CD4-positive, CD25-positive, alpha-beta regulatory T cell (primary cell): ENCODE measurements around the gene CYYR1. TPM values are rescaled to one million over a fixed set of nuclear protein-coding genes. Genes with fewer than 3 reads are reported as not detected.

Experiments used
- ATAC-seq, 2 donors: fragments of 150-1000 bp; cut with Tn5 transposase; one replicate each; pipeline ENCODE4 v1.10.0; 2021; ENCODE audit warnings: low read depth in 2 of 2, moderate number of reproducible peaks in 2 of 2, moderate library complexity in 1 of 2
- DNase-seq, 3 donors: peaks; one replicate each; pipeline versions ENCODE4 v3.0.0 to v3.0.0-alpha.2; 2012 to 2022; ENCODE audit warnings: mixed read lengths in 1 of 3
- H3K27ac ChIP-seq: one replicate; pipeline ENCODE4 v1.7.0; 2013; ENCODE audit warnings: mild to moderate bottlenecking, low read length; ENCODE audit not compliant: insufficient read depth, poor library complexity, severe bottlenecking
- H3K27me3 ChIP-seq: one replicate; pipeline ENCODE4 v1.7.0; 2013; ENCODE audit warnings: low read length; ENCODE audit not compliant: control insufficient read depth, insufficient read depth
- H3K36me3 ChIP-seq: one replicate; pipeline ENCODE4 v1.7.0; 2013; ENCODE audit warnings: mild to moderate bottlenecking, low read length, moderate library complexity; ENCODE audit not compliant: control insufficient read depth, insufficient read depth
- H3K4me1 ChIP-seq: 2 replicates; pipeline ENCODE4 v1.7.0; 2013; ENCODE audit warnings: mild to moderate bottlenecking, low read length; ENCODE audit not compliant: insufficient read depth, control insufficient read depth, poor library complexity, severe bottlenecking
- H3K4me3 ChIP-seq: one replicate; pipeline ENCODE4 v1.7.0; 2013; ENCODE audit warnings: low read depth, mild to moderate bottlenecking, low read length, moderate library complexity
- H3K9me3 ChIP-seq, 2 experiments: 1 replicate in 1 of 2; 2 replicates in 1 of 2; pipeline ENCODE4 v1.7.0; 2013; ENCODE audit warnings: low read length in 2 of 2, mild to moderate bottlenecking in 1 of 2, moderate library complexity in 1 of 2; ENCODE audit not compliant: control insufficient read depth in 2 of 2
- H3K27ac Mint-ChIP-seq, 3 donors: one replicate each; pipeline ENCODE4 v1.8.0; 2020 to 2022; ENCODE audit warnings: mild to moderate bottlenecking in 3 of 3, mixed read lengths in 3 of 3, moderate library complexity in 2 of 3
- H3K27me3 Mint-ChIP-seq: one replicate; pipeline ENCODE4 v1.8.0; 2022; ENCODE audit warnings: mild to moderate bottlenecking, mixed read lengths
- H3K36me3 Mint-ChIP-seq: one replicate; pipeline ENCODE4 v1.8.0; 2020; ENCODE audit warnings: mixed read lengths
- H3K4me1 Mint-ChIP-seq, 4 donors: one replicate each; pipeline ENCODE4 v1.8.0; 2020 to 2022; ENCODE audit warnings: mixed read lengths in 4 of 4, mild to moderate bottlenecking in 1 of 4
- H3K4me3 Mint-ChIP-seq, 4 donors: one replicate each; pipeline ENCODE4 v1.8.0; 2020 to 2022; ENCODE audit warnings: mild to moderate bottlenecking in 4 of 4, mixed read lengths in 4 of 4, moderate library complexity in 3 of 4
- H3K9me3 Mint-ChIP-seq, 7 donors: one replicate each; pipeline ENCODE4 v1.8.0; 2020 to 2022; ENCODE audit warnings: mixed read lengths in 7 of 7, mild to moderate bottlenecking in 3 of 7, moderate library complexity in 2 of 7
- polyA plus RNA-seq, 4 donors: library from polyadenylated mRNA; unstranded; fragments of 300-500 nt; fragmentation: Illumina TruSeq; gene quantifications; one replicate each; pipeline ENCODE4 v1.2.3, GENCODE V29; 2021
- total RNA-seq: library from RNA; stranded (reverse); gene quantifications from one replicate; pipeline ENCODE4 v1.2.3, GENCODE V29; 2022

The CYYR1 gene
- total and polyA plus RNA-seq, 5 donors from 2014 or later, result not detected

GRCh38 chr21:26487981-26488480 is 85.1 kb downstream of the CYYR1 start:
- Mint-ChIP-seq H3K36me3 (no peaks in the 10 kb centered on the region), H3K4me1 (no peaks in the 10 kb centered on the region), H3K9me3 (peaks cover 0 to 5% (median 3%) of the 10 kb centered on the region in 7 donors), H3K4me3 (no peak overlapping the region), H3K27me3 (no peaks in the 10 kb centered on the region), H3K27ac (no peak overlapping the region)
- DNase-seq, result no peak
- Histone ChIP-seq H3K27ac (no peak overlapping the region), H3K27me3 (no peaks in the 10 kb centered on the region), H3K4me3 (no peak overlapping the region), H3K4me1 (no peaks in the 10 kb centered on the region), H3K9me3 (peaks cover 0 to 3% of the 10 kb centered on the region in 2 experiments), H3K36me3 (no peaks in the 10 kb centered on the region)
- no peak for ATAC-seq

- ATAC-seq (no peak), DNase-seq (no peak)
- Mint-ChIP-seq H3K4me1 (no peaks in the 10 kb centered on the region), H3K9me3 (peaks cover 0 to 7% (median 4%) of the 10 kb centered on the region in 7 donors), H3K27ac (no peak overlapping the region), H3K36me3 (no peaks in the 10 kb centered on the region), H3K4me3 (no peak overlapping the region), H3K27me3 (no peaks in the 10 kb centered on the region)
- no peaks in the 10 kb centered on the region for H3K36me3 ChIP-seq
- H3K27ac ChIP-seq, result no peak overlapping the region
- H3K4me3 ChIP-seq, result no peak overlapping the region
- H3K4me1 ChIP-seq, result no peaks in the 10 kb centered on the region
- H3K27me3 ChIP-seq, result no peaks in the 10 kb centered on the region
- H3K9me3 ChIP-seq, result no peaks in the 10 kb centered on the region
Measured at GRCh38 chr21:26473471-26473870, 99.6 kb downstream of the CYYR1 start.

DNA sequence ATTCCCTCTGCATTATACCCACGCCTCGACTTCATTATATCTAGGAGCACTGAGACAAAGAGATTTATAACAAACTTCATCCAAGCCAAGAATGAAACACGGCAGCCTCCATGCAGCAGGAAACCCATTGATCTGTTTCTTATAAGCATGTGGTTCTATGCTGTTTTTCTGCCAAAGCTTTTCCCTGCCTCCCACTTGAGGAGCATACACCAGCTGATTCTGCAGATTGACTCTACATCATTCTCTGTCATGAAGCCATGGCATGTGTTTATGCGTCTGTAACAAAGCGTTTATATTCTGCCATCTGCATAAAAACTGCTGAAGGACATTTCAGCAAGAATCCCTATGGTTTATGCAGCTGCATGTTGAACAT is 102.0 kb downstream of the CYYR1 start:
- Mint-ChIP-seq H3K27me3 (no peaks in the 10 kb centered on the region), H3K4me1 (no peaks in the 10 kb centered on the region), H3K9me3 (peaks cover 0 to 7% (median 4%) of the 10 kb centered on the region in 7 donors), H3K27ac (no peak overlapping the region), H3K4me3 (no peak overlapping the region), H3K36me3 (no peaks in the 10 kb centered on the region)
- no peaks in the 10 kb centered on the region for H3K27me3 ChIP-seq
- ATAC-seq (no peak), DNase-seq (no peak)
- H3K36me3 ChIP-seq, result no peaks in the 10 kb centered on the region
- no peaks in the 10 kb centered on the region for H3K9me3 ChIP-seq
- no peak overlapping the region for H3K4me3 ChIP-seq
- H3K4me1 ChIP-seq, result no peaks in the 10 kb centered on the region
- H3K27ac ChIP-seq, result no peak overlapping the region

- Histone ChIP-seq H3K36me3 (no peaks in the 10 kb centered on the region), H3K4me3 (no peak overlapping the region), H3K4me1 (no peaks in the 10 kb centered on the region), H3K9me3 (no peaks in the 10 kb centered on the region), H3K27me3 (no peaks in the 10 kb centered on the region), H3K27ac (no peak overlapping the region)
- Mint-ChIP-seq H3K27me3 (no peaks in the 10 kb centered on the region), H3K4me1 (no peaks in the 10 kb centered on the region), H3K27ac (no peak overlapping the region), H3K9me3 (peaks cover 0 to 7% (median 4%) of the 10 kb centered on the region in 7 donors), H3K4me3 (no peak overlapping the region), H3K36me3 (no peaks in the 10 kb centered on the region)
- ATAC-seq (no peak), DNase-seq (no peak)
Measured at GRCh38 chr21:26470351-26471098, 102.6 kb downstream of the CYYR1 start.

GRCh38 chr21:26469789-26470188 is 103.3 kb downstream of the CYYR1 start:
- Histone ChIP-seq H3K36me3 (no peaks in the 10 kb centered on the region), H3K4me1 (no peaks in the 10 kb centered on the region), H3K27me3 (no peaks in the 10 kb centered on the region), H3K9me3 (no peaks in the 10 kb centered on the region), H3K27ac (no peak overlapping the region), H3K4me3 (no peak overlapping the region)
- Mint-ChIP-seq H3K9me3 (peaks cover 0 to 7% (median 4%) of the 10 kb centered on the region in 7 donors), H3K4me3 (no peak overlapping the region), H3K36me3 (no peaks in the 10 kb centered on the region), H3K27me3 (no peaks in the 10 kb centered on the region), H3K27ac (no peak overlapping the region), H3K4me1 (no peaks in the 10 kb centered on the region)
- DNase-seq, result no peak
- no peak for ATAC-seq

DNA sequence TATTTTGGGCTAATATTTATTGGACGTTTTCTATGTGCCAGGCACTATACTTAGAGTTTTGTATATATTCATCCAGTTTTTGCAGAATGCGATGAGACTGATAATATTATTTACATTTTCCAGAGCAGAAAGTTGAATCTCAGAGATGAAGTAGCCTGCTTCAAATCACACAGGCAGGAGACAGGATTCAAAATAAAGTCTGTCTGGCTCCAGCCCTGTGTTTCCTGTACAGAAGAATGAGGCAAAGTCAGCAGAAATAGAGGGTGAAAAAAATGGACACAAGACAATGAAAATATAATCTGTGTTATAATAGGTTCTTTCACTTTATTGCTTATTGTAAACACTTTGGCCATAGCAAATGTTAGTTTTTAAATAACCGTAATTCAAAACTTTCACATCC is 107.2 kb downstream of the CYYR1 start:
- Histone ChIP-seq H3K4me3 (no peak overlapping the region), H3K27ac (no peak overlapping the region), H3K27me3 (no peaks in the 10 kb centered on the region), H3K9me3 (no peaks in the 10 kb centered on the region), H3K4me1 (no peaks in the 10 kb centered on the region), H3K36me3 (no peaks in the 10 kb centered on the region)
- no peak for ATAC-seq
- Mint-ChIP-seq H3K9me3 (peaks cover 0 to 7% (median 4%) of the 10 kb centered on the region in 7 donors), H3K27ac (no peak overlapping the region), H3K4me3 (no peak overlapping the region), H3K36me3 (no peaks in the 10 kb centered on the region), H3K4me1 (no peaks in the 10 kb centered on the region), H3K27me3 (no peaks in the 10 kb centered on the region)
- no peak for DNase-seq

DNA sequence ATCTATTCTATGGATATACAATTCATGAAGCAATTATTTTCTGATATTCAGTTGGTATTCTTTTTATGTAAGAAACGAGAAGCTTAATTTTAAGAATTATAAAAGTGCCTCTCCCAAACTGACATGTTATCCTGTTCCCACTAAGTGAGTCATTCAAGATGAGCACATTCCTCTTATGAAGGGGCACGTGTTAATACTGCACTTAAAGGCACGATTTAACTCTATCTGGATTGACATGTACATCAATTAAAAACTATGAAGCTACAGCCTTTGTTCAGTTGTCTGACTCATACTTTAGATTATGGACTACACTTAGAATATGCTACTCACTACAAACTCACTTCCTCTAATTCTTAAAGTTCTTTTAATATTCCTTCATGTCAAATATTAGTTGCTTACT is 111.6 kb downstream of the CYYR1 start:
- Histone ChIP-seq H3K36me3 (no peaks in the 10 kb centered on the region), H3K4me1 (no peaks in the 10 kb centered on the region), H3K9me3 (no peaks in the 10 kb centered on the region), H3K27me3 (no peaks in the 10 kb centered on the region), H3K4me3 (no peak overlapping the region), H3K27ac (no peak overlapping the region)
- Mint-ChIP-seq H3K36me3 (no peaks in the 10 kb centered on the region), H3K9me3 (peaks cover 0 to 15% (median 0%) of the 10 kb centered on the region in 7 donors), H3K27me3 (no peaks in the 10 kb centered on the region), H3K4me3 (no peak overlapping the region), H3K4me1 (no peaks in the 10 kb centered on the region), H3K27ac (no peak overlapping the region)
- no peak for ATAC-seq
- no peak for DNase-seq

DNA sequence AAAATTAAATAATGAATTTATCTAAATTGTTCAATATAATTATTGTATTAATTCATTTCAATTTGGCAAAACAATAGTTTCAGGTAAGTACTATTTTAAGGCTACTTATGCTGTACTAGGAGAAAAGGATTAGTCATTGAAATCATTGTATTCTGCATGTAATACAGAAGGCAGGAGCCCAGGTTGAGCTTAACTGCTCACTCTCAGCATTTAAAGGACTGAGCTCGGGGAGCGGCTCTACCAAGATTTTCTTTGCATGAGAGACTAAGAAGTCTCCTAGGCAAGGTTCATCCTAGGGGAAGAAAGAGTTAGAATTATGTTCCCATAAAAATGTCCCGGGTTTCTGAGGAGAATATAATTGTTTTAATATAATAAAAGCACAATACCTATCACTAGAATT is 112.5 kb downstream of the CYYR1 start:
- DNase-seq, result no peak
- Histone ChIP-seq H3K27me3 (no peaks in the 10 kb centered on the region), H3K9me3 (no peaks in the 10 kb centered on the region), H3K36me3 (no peaks in the 10 kb centered on the region), H3K27ac (no peak overlapping the region), H3K4me3 (no peak overlapping the region), H3K4me1 (no peaks in the 10 kb centered on the region)
- H3K36me3 Mint-ChIP-seq, result no peaks in the 10 kb centered on the region
- no peaks in the 10 kb centered on the region for H3K4me1 Mint-ChIP-seq
- ATAC-seq, result no peak
- H3K4me3 Mint-ChIP-seq, result no peak overlapping the region
- no peaks in the 10 kb centered on the region for H3K27me3 Mint-ChIP-seq
- no peak overlapping the region for H3K27ac Mint-ChIP-seq
- peaks cover 0 to 15% (median 0%) of the 10 kb centered on the region in 7 donors for H3K9me3 Mint-ChIP-seq
